ENCODE results near the gene ASB5.

DNA sequence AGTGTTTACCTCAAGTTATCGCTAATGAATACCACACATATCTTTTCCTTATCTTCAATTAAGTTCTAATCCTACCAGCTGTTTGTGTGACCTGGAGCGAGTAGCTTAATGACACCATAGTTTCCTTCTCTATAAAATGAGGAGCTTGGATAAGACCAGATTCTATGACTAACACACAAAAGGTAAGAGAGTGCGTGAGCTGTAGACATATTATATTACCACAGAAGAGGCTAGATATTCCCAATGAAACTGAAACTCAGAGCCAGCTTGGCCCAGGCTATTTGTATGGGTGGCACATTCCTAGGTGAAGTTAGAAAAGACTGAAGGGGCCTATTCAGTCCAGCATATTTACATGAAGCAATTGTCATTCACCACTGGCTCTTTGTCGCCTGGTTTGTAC lies 30.2 kb downstream of the ASB5 start:
- TF ChIP-seq, protein P1, sequence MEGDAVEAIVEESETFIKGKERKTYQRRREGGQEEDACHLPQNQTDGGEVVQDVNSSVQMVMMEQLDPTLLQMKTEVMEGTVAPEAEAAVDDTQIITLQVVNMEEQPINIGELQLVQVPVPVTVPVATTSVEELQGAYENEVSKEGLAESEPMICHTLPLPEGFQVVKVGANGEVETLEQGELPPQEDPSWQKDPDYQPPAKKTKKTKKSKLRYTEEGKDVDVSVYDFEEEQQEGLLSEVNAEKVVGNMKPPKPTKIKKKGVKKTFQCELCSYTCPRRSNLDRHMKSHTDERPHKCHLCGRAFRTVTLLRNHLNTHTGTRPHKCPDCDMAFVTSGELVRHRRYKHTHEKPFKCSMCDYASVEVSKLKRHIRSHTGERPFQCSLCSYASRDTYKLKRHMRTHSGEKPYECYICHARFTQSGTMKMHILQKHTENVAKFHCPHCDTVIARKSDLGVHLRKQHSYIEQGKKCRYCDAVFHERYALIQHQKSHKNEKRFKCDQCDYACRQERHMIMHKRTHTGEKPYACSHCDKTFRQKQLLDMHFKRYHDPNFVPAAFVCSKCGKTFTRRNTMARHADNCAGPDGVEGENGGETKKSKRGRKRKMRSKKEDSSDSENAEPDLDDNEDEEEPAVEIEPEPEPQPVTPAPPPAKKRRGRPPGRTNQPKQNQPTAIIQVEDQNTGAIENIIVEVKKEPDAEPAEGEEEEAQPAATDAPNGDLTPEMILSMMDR (conservative IDR thresholded peaks at IDR 0.05 in 1 of 2, IDR thresholded peaks at IDR 0.05 in 1 of 2; ENCODE audit: low read depth in 1 of 2, low read length in 2 of 2): no peak
- TF ChIP-seq EZH2 (IDR thresholded peaks at IDR 0.05; ENCODE audit: low read length, missing control alignments): no peak

Data from fibroblast of lung (primary cell).